BE2C (cell line): ENCODE measurements around the gene METTL16.

Experiments used
- DNase-seq: peaks from one replicate; pipeline ENCODE4 v3.0.0-alpha.2; 2020
- H3K27me3 ChIP-seq: fragments of 250-450 bp; sonication (Bioruptor Pico); 2 replicates; pipeline ENCODE4 v1.5.1; 2020; ENCODE audit warnings: mild to moderate bottlenecking
- H3K36me3 ChIP-seq: fragments of 250-450 bp; sonication (Bioruptor Pico); 2 replicates; pipeline ENCODE4 v1.5.1; 2020; ENCODE audit warnings: mild to moderate bottlenecking
- H3K4me1 ChIP-seq: fragments of 250-450 bp; sonication (Bioruptor Pico); 2 replicates; pipeline ENCODE4 v1.5.1; 2020
- H3K4me3 ChIP-seq: 2 replicates; pipeline ENCODE4 v1.5.1; 2011; ENCODE audit warnings: low read depth, low read length
- H3K9me3 ChIP-seq: fragments of 250-450 bp; sonication (Bioruptor Pico); 2 replicates; pipeline ENCODE4 v1.5.1; 2020
- TF ChIP-seq, protein P1 (sequence below): IDR thresholded peaks from 2 replicates; pipeline ENCODE4 v1.5.1; 2012; ENCODE audit warnings: mild to moderate bottlenecking, low read depth, low read length

METTL16 gene

DNA sequence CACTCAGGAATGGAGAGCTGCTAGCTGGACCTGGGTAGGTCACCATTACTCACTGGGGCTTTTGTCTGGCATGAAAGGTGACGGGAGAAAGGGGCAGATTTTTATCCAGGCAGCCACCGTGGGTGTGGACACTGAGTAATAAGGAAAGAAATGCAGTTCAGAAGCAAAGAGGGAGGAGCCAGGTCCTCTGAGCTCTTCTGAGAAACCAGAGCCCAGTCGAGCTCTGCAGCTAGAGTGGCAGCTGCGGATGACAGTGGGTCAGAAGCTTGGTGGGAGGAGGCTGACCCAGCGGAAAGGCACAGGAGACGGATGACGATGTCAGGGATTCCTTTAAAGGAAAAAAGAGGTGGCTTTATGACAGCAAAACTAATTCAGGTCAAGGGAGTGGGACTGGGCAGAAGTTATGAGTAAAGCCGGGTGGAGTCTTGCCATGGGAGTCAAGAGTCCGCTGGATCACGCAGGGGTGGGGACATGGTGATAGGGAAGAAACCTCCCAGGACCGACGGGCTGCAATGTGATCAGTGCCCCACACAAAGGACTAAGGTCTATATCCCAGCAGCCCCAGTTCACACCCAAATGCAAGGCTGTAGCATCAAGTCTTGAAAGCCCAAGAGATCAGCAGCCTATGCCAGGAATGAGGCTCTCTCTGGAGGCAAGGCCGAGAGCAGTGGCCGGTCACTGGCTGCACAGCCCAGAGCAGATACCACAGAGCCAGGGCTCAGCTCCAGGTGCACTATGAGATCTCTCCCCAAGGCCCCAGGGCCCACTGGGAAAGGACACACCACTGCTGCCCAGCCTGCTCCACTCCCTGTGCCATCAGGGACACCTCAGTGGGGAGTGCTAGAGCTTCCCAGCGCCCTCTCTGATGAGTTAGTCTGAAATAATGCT lies 104.5 kb downstream of the METTL16 start:
- Histone ChIP-seq H3K4me3 (no peak overlapping the region), H3K9me3 (no peaks in the 10 kb centered on the region), H3K36me3 (no peaks in the 10 kb centered on the region), H3K4me1 (no peaks in the 10 kb centered on the region), H3K27me3 (no peaks in the 10 kb centered on the region)
- no peak for DNase-seq
- TF ChIP-seq, protein P1, sequence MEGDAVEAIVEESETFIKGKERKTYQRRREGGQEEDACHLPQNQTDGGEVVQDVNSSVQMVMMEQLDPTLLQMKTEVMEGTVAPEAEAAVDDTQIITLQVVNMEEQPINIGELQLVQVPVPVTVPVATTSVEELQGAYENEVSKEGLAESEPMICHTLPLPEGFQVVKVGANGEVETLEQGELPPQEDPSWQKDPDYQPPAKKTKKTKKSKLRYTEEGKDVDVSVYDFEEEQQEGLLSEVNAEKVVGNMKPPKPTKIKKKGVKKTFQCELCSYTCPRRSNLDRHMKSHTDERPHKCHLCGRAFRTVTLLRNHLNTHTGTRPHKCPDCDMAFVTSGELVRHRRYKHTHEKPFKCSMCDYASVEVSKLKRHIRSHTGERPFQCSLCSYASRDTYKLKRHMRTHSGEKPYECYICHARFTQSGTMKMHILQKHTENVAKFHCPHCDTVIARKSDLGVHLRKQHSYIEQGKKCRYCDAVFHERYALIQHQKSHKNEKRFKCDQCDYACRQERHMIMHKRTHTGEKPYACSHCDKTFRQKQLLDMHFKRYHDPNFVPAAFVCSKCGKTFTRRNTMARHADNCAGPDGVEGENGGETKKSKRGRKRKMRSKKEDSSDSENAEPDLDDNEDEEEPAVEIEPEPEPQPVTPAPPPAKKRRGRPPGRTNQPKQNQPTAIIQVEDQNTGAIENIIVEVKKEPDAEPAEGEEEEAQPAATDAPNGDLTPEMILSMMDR: no peak

DNA sequence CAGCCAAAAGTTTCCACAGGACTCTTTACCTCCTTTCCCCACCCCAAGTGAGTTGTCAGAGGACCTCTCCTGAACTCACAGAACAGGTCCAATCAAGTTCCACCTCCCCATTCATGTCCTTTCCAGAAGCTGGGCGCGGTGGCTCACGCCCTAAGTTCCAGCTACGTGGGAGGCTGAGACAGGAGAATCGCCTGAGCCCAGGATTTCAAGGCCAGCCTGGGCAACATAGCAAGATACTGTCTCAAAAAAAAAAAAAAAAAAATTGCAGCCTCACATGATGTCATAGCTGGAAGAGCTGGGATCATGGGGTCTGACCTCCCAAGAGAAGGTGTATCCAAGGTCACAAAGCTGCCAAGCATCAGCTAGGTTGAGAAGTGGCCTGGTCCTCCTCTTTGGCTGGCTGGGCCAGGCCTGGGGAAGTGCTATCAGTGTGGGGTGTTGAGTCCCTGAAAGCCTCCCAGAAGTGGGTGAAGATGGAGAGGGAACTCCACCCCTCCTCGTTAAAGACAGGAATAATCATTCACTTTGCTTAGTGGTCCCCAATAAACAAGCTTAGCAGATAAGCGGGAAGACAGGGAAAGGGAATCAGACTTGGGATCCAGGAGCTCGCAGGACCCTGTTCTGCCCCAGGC lies 105.3 kb downstream of the METTL16 start:
- TF ChIP-seq, protein P1: no peak
- Histone ChIP-seq H3K4me1 (no peaks in the 10 kb centered on the region), H3K4me3 (no peak overlapping the region), H3K27me3 (no peaks in the 10 kb centered on the region), H3K36me3 (no peaks in the 10 kb centered on the region), H3K9me3 (no peaks in the 10 kb centered on the region)
- DNase-seq: no peak

DNA sequence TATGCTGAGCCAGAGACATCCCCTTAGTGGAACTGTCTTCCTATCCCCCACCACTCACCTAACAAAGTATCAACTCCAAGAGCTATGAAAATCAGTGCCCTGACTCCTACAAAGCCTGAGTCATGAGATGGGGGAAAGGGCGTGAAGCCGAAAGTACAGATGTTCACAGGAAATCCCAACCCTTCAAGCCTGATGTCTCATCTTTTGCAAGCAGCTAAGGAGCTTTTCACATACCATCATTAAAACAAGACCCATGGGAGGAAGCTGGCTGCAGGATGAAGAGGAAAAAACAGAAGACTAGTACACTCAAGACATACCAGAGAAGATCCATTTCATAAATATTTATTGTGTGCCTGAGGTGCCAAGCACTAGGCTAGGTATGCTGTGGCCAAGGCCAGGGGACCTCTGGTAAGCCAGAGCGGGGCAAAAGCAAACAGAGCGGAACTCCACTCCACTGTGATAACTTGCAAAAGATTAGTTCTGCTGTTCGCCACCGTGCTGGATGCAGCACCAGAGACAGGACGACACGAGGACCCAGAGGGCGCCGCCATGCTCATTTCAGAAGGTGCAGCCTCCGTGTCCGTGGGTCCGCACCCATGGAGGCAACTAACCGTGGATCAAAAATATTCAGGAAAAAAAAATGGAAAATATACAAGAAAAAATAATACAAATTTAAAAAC lies 106.3 kb downstream of the METTL16 start:
- no peaks in the 10 kb centered on the region for H3K9me3 ChIP-seq
- H3K36me3 ChIP-seq: peaks cover 2% of the 10 kb centered on the region; the same call in 1 of the 2 replicates
- no peaks in the 10 kb centered on the region for H3K4me1 ChIP-seq
- DNase-seq: no peak
- no peaks in the 10 kb centered on the region for H3K27me3 ChIP-seq
- no peak overlapping the region for H3K4me3 ChIP-seq
- TF ChIP-seq, protein P1: no peak

DNA sequence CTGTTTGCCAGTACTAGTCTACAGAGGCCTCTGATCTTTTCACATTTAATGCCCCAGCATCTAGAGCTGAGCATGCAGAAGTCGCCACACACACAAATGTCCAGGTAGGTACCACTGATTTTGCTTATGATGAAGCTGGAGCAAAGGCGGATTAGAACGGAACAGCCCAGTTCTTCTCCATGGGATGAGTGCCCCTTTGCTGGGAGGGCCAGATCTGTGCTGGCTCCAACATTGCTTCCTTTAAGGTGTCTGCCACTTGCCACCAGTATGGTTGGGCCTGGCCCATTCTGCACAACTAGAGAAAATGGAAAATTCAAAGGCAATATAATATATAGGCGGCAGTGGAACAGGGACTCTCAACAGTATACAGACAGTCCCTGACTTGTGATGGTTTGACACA lies 108.6 kb downstream of the METTL16 start:
- Histone ChIP-seq H3K4me3 (no peak overlapping the region), H3K36me3 (peaks cover 6% of the 10 kb centered on the region; the same call in 1 of the 2 replicates), H3K4me1 (peaks cover 6% of the 10 kb centered on the region), H3K9me3 (no peaks in the 10 kb centered on the region), H3K27me3 (no peaks in the 10 kb centered on the region)
- TF ChIP-seq, protein P1: no peak
- no peak for DNase-seq

DNA sequence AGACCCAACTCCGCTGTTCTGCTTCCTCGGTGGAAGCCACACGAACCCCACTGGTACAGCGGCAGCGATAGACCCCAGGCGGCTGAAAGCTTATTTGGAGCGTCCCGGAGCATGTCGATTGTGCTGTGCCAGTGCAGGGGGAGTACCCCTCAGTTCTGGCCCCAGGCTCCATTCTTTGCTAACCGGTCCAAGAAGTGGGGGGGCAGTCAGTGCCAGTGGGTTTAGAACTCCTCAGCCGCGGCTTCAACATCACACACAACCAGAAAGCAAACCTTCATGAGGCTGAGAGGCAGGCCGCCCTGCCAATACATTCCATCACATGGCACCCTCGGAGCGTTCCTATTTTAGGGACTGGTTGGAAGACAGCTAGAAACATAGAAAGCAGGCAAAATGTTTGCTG lies 109.1 kb downstream of the METTL16 start:
- peak overlapping the region; percentile 51 for H3K4me3 ChIP-seq
- H3K9me3 ChIP-seq: no peaks in the 10 kb centered on the region
- H3K4me1 ChIP-seq: peaks cover 10% of the 10 kb centered on the region
- TF ChIP-seq, protein P1: no peak
- no peaks in the 10 kb centered on the region for H3K27me3 ChIP-seq
- peaks cover 6% of the 10 kb centered on the region; the same call in 1 of the 2 replicates for H3K36me3 ChIP-seq
- DNase-seq: no peak
